Measurements from ENCODE around the gene TMED7. TPM values are rescaled to one million over a fixed set of nuclear protein-coding genes. Genes with fewer than 3 reads are reported as not detected.

Gene TMED7
- total RNA-seq, 4 donors from 2014 or later, result 57.7 to 83.4 (median 71.7) TPM

DNA sequence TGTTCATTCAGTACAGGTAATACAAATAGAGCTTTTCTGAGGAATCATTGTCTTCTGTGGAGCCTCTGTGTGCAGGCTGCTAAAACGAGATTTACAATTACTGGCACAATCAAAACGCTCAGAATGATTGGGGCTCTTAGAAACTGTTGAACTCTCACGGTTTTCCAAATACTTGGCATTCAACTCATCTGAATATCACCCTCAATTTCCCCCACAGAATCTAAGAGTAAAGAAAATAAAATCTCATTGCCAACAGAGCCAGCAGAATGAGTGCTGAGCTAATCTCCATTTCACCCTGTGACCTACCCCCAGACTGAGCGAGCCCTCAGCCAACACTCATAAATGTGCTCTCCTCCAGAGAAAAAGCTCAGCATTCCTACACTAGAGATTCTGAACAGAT, 35.3 kb upstream of the TMED7 start:
- TF ChIP-seq, protein P1, sequence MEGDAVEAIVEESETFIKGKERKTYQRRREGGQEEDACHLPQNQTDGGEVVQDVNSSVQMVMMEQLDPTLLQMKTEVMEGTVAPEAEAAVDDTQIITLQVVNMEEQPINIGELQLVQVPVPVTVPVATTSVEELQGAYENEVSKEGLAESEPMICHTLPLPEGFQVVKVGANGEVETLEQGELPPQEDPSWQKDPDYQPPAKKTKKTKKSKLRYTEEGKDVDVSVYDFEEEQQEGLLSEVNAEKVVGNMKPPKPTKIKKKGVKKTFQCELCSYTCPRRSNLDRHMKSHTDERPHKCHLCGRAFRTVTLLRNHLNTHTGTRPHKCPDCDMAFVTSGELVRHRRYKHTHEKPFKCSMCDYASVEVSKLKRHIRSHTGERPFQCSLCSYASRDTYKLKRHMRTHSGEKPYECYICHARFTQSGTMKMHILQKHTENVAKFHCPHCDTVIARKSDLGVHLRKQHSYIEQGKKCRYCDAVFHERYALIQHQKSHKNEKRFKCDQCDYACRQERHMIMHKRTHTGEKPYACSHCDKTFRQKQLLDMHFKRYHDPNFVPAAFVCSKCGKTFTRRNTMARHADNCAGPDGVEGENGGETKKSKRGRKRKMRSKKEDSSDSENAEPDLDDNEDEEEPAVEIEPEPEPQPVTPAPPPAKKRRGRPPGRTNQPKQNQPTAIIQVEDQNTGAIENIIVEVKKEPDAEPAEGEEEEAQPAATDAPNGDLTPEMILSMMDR (IDR thresholded peaks at IDR 0.05), result no peak
- TF ChIP-seq EP300 (IDR thresholded peaks at IDR 0.05) (no peak), POLR2A (IDR thresholded peaks at IDR 0.05) (no peak), POLR2AphosphoS5 (IDR thresholded peaks at IDR 0.05) (no peak)

DNA sequence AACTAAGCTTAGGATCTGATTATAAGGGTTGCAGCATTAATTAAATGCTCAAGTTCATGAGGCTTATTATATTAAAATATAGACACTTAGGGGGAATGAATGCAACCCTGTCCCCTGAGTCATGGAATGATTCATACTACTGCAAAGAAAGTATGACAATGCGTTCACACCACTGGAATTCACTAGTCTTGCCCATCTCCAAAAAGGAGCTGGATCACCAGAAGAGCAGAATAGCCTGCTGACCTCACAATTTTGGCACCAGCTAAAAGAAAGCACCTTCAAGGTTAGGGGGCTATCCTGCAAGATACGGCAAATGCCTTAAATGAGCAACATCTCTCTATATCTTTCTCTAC, 32.0 kb upstream of the TMED7 start:
- H3K27ac ChIP-seq, result no peak overlapping the region
- peaks cover 6% of the 10 kb centered on the region for H3K9me3 ChIP-seq
- WGBS, result 78% methylated on average over 2 of the region's 2 CpGs
- H3K4me1 ChIP-seq, result no peaks in the 10 kb centered on the region
- H3K4me3 ChIP-seq, result no peak overlapping the region
- H3K36me3 ChIP-seq, result no peaks in the 10 kb centered on the region
- no peak for DNase-seq (ENCODE audit: low spot score in 2 of 2)
- TF ChIP-seq POLR2A (IDR thresholded peaks at IDR 0.05) (no peak), EP300 (IDR thresholded peaks at IDR 0.05) (no peak), POLR2AphosphoS5 (IDR thresholded peaks at IDR 0.05) (no peak)
- TF ChIP-seq, protein P1 (IDR thresholded peaks at IDR 0.05), result no peak
- H3K27me3 ChIP-seq, result no peaks in the 10 kb centered on the region

More for the DNA sequence above, 35.3 kb upstream of the TMED7 start:
- no peaks in the 10 kb centered on the region for H3K4me1 ChIP-seq
- H3K27me3 ChIP-seq, result no peaks in the 10 kb centered on the region
- 48% methylated on average over 4 of the region's 4 CpGs for WGBS
- DNase-seq (ENCODE audit: low spot score in 2 of 2), result no peak
- H3K36me3 ChIP-seq, result no peaks in the 10 kb centered on the region
- H3K27ac ChIP-seq, result no peak overlapping the region
- H3K9me3 ChIP-seq, result peaks cover 6% of the 10 kb centered on the region
- H3K4me3 ChIP-seq, result no peak overlapping the region

DNA sequence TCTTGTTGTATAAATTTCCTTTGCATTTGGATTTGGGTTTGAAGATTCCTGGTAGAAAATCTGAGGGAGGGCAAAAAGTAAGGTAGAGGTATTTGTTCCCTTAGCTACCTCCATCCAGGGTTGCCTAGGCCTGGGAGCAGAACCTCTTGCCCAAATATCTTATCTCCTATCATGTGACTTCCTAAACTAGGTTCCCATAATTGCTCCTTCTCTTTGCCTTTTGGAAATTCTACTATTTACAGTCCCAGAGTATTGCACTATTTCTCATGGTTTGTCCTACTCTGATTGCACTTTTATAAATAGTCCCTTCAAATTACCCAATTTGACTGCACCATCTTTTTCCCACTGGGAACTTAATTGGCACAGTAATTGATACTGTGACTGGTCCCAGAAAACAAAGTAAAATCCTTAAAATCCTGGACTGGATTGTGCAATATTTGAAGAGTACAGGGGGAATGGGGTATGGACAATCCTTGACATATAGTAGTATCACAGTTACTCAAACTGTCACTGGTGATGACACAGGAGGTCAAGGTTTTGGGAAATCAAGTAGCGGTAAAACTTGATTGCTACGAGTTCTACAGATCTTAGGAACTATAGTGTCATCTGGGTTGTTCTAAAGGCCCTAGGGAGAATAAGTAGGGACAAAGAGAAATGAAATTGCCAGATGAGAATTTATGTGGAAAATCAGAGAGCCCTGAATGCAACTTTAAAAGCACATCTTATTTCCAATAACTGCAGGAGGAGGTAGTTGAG, 31.5 kb upstream of the TMED7 start:
- no peak overlapping the region for H3K27ac ChIP-seq
- no peak for DNase-seq (ENCODE audit: low spot score in 2 of 2)
- TF ChIP-seq, protein P1 (IDR thresholded peaks at IDR 0.05), result no peak
- TF ChIP-seq POLR2AphosphoS5 (IDR thresholded peaks at IDR 0.05) (no peak), EP300 (IDR thresholded peaks at IDR 0.05) (no peak), POLR2A (IDR thresholded peaks at IDR 0.05) (no peak)
- H3K27me3 ChIP-seq, result no peaks in the 10 kb centered on the region
- H3K9me3 ChIP-seq, result peaks cover 6% of the 10 kb centered on the region
- H3K4me1 ChIP-seq, result no peaks in the 10 kb centered on the region
- 80% methylated on average over 2 of the region's 2 CpGs for WGBS
- H3K36me3 ChIP-seq, result no peaks in the 10 kb centered on the region
- no peak overlapping the region for H3K4me3 ChIP-seq

DNA sequence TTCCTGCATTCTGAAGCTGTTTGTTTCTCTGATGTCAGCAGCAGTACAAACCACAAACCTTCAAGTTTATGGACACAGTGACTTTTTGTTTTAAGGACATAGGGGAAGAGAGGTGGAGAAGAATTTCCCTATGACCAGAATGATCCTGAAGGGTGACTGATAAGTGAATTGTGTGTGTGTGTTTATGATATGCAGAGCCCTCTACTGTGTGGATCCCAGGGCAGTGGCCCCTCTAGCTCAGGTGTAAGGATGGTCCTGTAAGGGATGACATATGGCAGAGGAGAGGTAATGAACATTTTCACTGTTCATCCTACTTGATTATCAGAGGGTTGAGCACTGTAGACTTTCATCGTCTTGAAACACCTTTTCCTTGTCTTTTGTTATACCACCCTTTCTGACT, 30.6 kb upstream of the TMED7 start:
- no peak for TF ChIP-seq EP300 (IDR thresholded peaks at IDR 0.05)
- TF ChIP-seq POLR2AphosphoS5 (IDR thresholded peaks at IDR 0.05), result no peak
- TF ChIP-seq, protein P1 (IDR thresholded peaks at IDR 0.05), result no peak
- no peak for TF ChIP-seq POLR2A (IDR thresholded peaks at IDR 0.05)
- Histone ChIP-seq H3K4me3 (no peak overlapping the region), H3K9me3 (peaks cover 6% of the 10 kb centered on the region), H3K27ac (no peak overlapping the region), H3K27me3 (no peaks in the 10 kb centered on the region), H3K36me3 (no peaks in the 10 kb centered on the region), H3K4me1 (no peaks in the 10 kb centered on the region)
- WGBS, result 100% methylated on average over 1 of the region's 1 CpG
- no peak for DNase-seq (ENCODE audit: low spot score in 2 of 2)

DNA sequence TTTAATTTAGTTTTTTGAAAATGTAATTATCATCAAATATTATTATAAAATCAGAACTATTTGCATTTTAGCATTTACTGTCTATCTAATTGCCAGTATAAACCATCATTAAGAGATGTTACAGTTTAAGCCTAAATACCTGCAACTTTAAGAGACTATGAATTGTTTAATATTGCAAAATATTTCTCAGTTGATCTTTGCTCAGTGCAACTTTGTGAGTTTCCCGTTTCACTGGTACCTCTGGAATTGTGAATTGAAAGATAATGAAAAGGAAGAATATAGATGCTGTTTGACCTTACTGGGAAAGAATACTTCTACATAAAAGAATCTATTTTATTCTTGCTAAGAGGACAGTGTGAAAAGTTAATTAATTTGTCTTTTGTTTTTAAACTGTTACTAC, 30.2 kb upstream of the TMED7 start:
- Histone ChIP-seq H3K4me3 (no peak overlapping the region), H3K36me3 (no peaks in the 10 kb centered on the region), H3K9me3 (peaks cover 6% of the 10 kb centered on the region), H3K27ac (no peak overlapping the region), H3K27me3 (no peaks in the 10 kb centered on the region), H3K4me1 (no peaks in the 10 kb centered on the region)
- 71% methylated on average over 1 of the region's 1 CpG for WGBS
- no peak for TF ChIP-seq EP300 (IDR thresholded peaks at IDR 0.05)
- TF ChIP-seq, protein P1 (IDR thresholded peaks at IDR 0.05), result no peak
- no peak for TF ChIP-seq POLR2AphosphoS5 (IDR thresholded peaks at IDR 0.05)
- TF ChIP-seq POLR2A (IDR thresholded peaks at IDR 0.05), result no peak
- no peak for DNase-seq (ENCODE audit: low spot score in 2 of 2)

All from suprapubic skin (tissue), 4 donors.